HG02885 (cell line): ENCODE measurements around the gene CCNQ.

Experiments
- ATAC-seq: cut with Tn5 transposase; IDR thresholded peaks from one replicate; pipeline ENCODE4 v1.9.1; 2021; ENCODE audit warnings: mild to moderate bottlenecking; ENCODE audit not compliant: unreplicated experiment, poor library complexity

Gene CCNQ

GRCh38 chrX:153637121-153638040 is 38.4 kb upstream of the CCNQ start:
- ATAC-seq: no peak

GRCh38 chrX:153636716-153637115 is 37.8 kb upstream of the CCNQ start:
- ATAC-seq: no peak

GRCh38 chrX:153635788-153636668 is 37.1 kb upstream of the CCNQ start:
- no peak for ATAC-seq

- ATAC-seq: no peak
These were observed 36.4 kb upstream of the CCNQ start for GRCh38 chrX:153635388-153635787.

- no peak for ATAC-seq
These were observed 35.9 kb upstream of the CCNQ start for GRCh38 chrX:153634832-153635231.

DNA sequence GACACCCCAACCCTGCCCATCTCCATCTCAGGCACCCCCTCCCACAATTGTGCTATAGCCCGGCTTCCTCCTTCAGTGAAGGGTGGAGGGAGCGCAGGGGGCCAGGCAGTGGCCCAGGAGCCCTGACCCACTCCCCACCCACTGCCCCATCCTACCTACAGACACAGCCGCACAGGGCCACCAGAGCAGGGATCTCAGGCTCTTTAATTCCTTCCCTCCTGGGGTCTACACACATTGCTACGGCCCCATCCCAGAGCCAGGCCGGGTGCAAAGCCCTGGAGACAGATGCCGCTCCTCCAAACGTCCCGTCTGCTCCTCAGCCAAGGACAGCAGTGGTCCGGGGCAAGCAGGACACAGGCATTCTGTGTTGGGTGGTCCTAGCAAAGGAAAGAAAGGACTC is 35.3 kb upstream of the CCNQ start:
- ATAC-seq: no peak

- ATAC-seq: no peak
These were observed 34.8 kb upstream of the CCNQ start for GRCh38 chrX:153633607-153634180.

- no peak for ATAC-seq
These were observed 34.1 kb upstream of the CCNQ start for GRCh38 chrX:153633048-153633447.

DNA sequence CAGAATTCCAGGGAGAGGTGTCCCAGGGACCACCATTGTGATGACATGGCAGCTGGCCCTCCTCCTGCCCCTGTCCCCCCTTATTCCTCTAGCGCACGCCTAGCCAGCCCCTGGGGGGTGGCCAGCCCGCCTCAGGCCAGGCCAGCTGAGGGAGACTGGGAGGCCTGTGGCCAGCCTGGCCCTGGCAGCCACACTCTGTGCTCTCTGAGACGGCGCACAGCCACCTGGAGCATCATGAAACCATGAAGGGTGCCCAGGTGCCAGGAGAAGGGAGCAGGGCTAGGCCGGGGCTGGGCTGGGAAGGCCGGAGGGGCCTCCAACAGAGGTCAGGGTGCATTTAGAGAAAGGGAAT is 33.6 kb upstream of the CCNQ start:
- no peak for ATAC-seq

- ATAC-seq: no peak
These were observed 33.1 kb upstream of the CCNQ start for GRCh38 chrX:153631907-153632594.

DNA sequence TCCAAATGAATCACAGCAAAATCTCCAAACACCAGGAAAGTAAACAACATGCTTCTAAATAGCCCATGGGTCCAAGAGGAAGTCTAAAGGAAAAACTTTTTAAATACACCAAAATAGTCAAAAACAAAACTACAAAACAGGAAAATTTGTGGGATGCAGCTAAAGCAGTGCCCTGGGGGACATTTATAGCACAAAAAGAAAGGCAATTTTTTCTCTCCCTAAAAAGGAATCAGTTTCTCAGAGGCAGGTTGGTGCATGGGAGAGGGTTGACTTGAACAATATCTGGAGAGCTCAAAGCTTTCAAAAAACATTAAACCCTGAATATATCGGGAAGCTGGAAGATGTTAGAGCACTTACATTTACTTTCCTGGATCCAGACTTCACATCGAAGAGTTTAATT is 32.4 kb upstream of the CCNQ start:
- no peak for ATAC-seq

GRCh38 chrX:153628665-153629064 is 29.7 kb upstream of the CCNQ start:
- ATAC-seq: no peak

DNA sequence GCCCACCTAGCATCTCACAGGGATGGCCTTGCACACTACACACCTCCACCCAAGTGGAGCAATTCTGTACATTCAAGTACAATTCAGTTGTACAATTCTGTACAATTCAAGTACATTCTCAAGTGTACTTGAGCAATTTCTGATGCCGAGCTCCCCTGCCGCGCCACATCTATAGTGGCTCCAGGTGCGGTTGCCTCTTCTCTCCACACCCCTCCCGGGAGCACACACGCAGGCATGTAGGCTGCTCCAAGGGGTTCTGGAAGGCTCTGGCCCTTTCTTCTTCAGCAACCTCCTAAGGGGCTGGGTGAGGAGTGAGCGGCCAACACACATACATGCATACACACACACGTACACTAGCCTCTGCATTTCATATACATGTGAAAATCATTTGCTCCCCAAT is 29.2 kb upstream of the CCNQ start:
- no peak for ATAC-seq

DNA sequence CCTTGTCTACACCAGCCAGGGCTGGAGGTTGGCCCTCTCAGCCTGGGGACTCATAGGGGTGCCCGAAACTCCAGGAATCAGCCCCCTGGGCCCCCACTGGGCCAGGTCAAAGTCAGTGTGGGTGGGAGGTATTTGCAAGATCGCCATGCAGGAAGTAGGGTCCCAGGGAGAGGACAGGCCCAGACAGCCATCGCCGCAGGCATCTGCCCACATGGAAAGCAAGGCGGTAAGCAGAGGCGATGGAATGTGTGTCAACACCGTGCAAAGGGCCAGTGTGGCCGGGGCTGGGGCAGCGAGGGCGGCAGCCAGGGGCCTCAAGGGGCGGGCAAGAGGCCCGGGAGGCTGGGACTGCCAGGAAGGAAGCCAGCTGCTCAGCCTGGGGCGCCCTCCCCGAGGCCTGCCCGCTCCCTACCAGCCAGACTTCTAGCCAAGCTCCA is 28.8 kb upstream of the CCNQ start:
- no peak for ATAC-seq

- no peak for ATAC-seq
These were observed 28.1 kb upstream of the CCNQ start for GRCh38 chrX:153626863-153627674.

GRCh38 chrX:153626025-153626633 is 27.2 kb upstream of the CCNQ start:
- ATAC-seq: no peak

GRCh38 chrX:153625271-153626024 is 26.5 kb upstream of the CCNQ start:
- ATAC-seq: no peak
